Neural cell (in vitro differentiated cells): ENCODE measurements around the gene ANXA10.

Source experiments
- CTCF ChIP-seq: fragments of 450-650 bp; IDR thresholded peaks from 2 replicates; pipeline ENCODE4 v1.5.1; 2014; ENCODE audit warnings: antibody characterized with exemption, mild to moderate bottlenecking, moderate library complexity; ENCODE audit not compliant: poor library complexity, severe bottlenecking
- EP300 ChIP-seq: fragments of 450-650 bp; conservative IDR thresholded peaks from 2 replicates; pipeline ENCODE4 v1.6.1; 2014; ENCODE audit warnings: antibody characterized with exemption, mild to moderate bottlenecking, moderate library complexity; ENCODE audit not compliant: poor library complexity, severe bottlenecking
- RAD21 ChIP-seq: fragments of 450-650 bp; conservative IDR thresholded peaks from 2 replicates; pipeline ENCODE4 v1.6.1; 2014; ENCODE audit warnings: antibody characterized with exemption, mild to moderate bottlenecking, moderate library complexity

- TF ChIP-seq CTCF, result no peak
- no peak for TF ChIP-seq EP300
- TF ChIP-seq RAD21, result no peak
Observed at GRCh38 chr4:168057412-168057811, 34.9 kb upstream of the ANXA10 start.
